OCI-LY7 (cell line): Measurements from ENCODE around the gene NOL4L. TPM values are rescaled to one million over a fixed set of nuclear protein-coding genes. Genes with fewer than 3 reads are reported as not detected.

Experiments used
- BruUV-seq: library from RNA; stranded (reverse); fragments of 400-500 nt; replicated peaks from 2 replicates; lab custom pipeline; 2021; lab: Mats Ljungman, UMichigan
- CTCF ChIA-PET: fragments of 300-600 bp; sonication (Branson Sonifier 250); formaldehyde crosslinking; loops from one replicate; lab custom pipeline; 2022; ENCODE audit warnings: antibody characterized with exemption; ENCODE audit not compliant: unreplicated experiment; lab: Charles Lee
- POLR2A ChIA-PET: fragments of 300-600 bp; sonication (Branson Sonifier 250); formaldehyde crosslinking; loops from one replicate; lab custom pipeline; 2022; ENCODE audit warnings: antibody characterized with exemption; lab: Charles Lee
- DNase-seq: peaks from one replicate; pipeline ENCODE4 v3.0.0-alpha.2; 2015; ENCODE audit warnings: low spot score
- H2AFZ ChIP-seq: fragments of 200-600 bp; sonication (generic), shearing (Covaris generic); 2 replicates; pipeline ENCODE4 v1.6.1; 2014; ENCODE audit warnings: mild to moderate bottlenecking, antibody characterized with exemption, low read length, moderate library complexity
- H3K27ac ChIP-seq: fragments of 200-600 bp; sonication (generic); 2 replicates; pipeline ENCODE4 v1.5.1; 2014; ENCODE audit warnings: mixed run types, low read depth, mild to moderate bottlenecking, moderate library complexity, low read length, inconsistent platforms; ENCODE audit not compliant: poor library complexity, severe bottlenecking
- H3K36me3 ChIP-seq: fragments of 200-600 bp; sonication (generic); 2 replicates; pipeline ENCODE4 v1.6.1; 2014; ENCODE audit warnings: mild to moderate bottlenecking, antibody characterized with exemption, low read length, moderate library complexity, mixed read lengths; ENCODE audit not compliant: insufficient read depth
- H3K4me1 ChIP-seq: fragments of 200-600 bp; sonication (generic); 2 replicates; pipeline ENCODE4 v1.5.1; 2014; ENCODE audit warnings: mild to moderate bottlenecking, low read length; ENCODE audit not compliant: insufficient read depth, poor library complexity, severe bottlenecking
- H3K4me2 ChIP-seq: fragments of 200-600 bp; sonication (generic); 2 replicates; pipeline ENCODE4 v1.6.1; 2014; ENCODE audit warnings: mild to moderate bottlenecking, low read length
- H3K4me3 ChIP-seq: fragments of 200-600 bp; sonication (generic); 2 replicates; pipeline ENCODE4 v1.5.1; 2014; ENCODE audit warnings: mild to moderate bottlenecking, low read depth, low read length; ENCODE audit not compliant: poor library complexity, severe bottlenecking
- H3K79me2 ChIP-seq: fragments of 200-600 bp; sonication (generic); 2 replicates; pipeline ENCODE4 v1.6.1; 2016; ENCODE audit warnings: low read depth, mild to moderate bottlenecking, low read length, moderate library complexity, mixed read lengths; ENCODE audit not compliant: insufficient read depth
- H3K9me2 ChIP-seq: fragments of 200-600 bp; sonication (generic); 2 replicates; pipeline ENCODE4 v1.6.1; 2016; ENCODE audit warnings: mild to moderate bottlenecking, low read length, mixed read lengths; ENCODE audit not compliant: insufficient read depth
- H3K9me3 ChIP-seq: fragments of 200-600 bp; sonication (generic); 2 replicates; pipeline ENCODE4 v1.6.1; 2014; ENCODE audit warnings: mild to moderate bottlenecking, mixed run types, low read length, mixed read lengths
- H4K20me1 ChIP-seq: fragments of 200-600 bp; sonication (generic); 2 replicates; pipeline ENCODE4 v1.6.1; 2014; ENCODE audit warnings: mild to moderate bottlenecking, antibody characterized with exemption, low read length, moderate library complexity, mixed read lengths; ENCODE audit not compliant: insufficient read depth
- EZH2phosphoT487 ChIP-seq: fragments of 200-600 bp; sonication (generic); IDR thresholded peaks from 2 replicates; pipeline ENCODE4 v1.6.1; 2018; ENCODE audit warnings: low read depth, borderline replicate concordance, mild to moderate bottlenecking, mixed run types, antibody characterized with exemption, low read length, moderate library complexity, mixed read lengths
- intact Hi-C: fragments of 100-400 bp; cut with micrococcal nuclease; formaldehyde crosslinking; loops from one replicate; pipeline ENCODE4 v1.10.0; 2022; ENCODE audit not compliant: unreplicated experiment
- total RNA-seq, 2 experiments: library from RNA; depleted of rRNA in 1 of 2; stranded (reverse); fragments of >200 nt in 1 of 2; shearing (Covaris generic) in 1 of 2; gene quantifications; 2 replicates each; pipeline ENCODE4 v1.2.3, GENCODE V29; 2014 to 2022
- TF ChIP-seq, protein P1 (sequence below): fragments of 200-600 bp; sonication (generic); conservative IDR thresholded peaks from 2 replicates; pipeline ENCODE4 v1.5.1; 2014; ENCODE audit warnings: mild to moderate bottlenecking, antibody characterized with exemption, low read length, moderate library complexity, mixed read lengths

NOL4L gene
- total RNA-seq, 2 experiments from 2014 or later, result 3.9 to 4.2 TPM

- H3K4me1 ChIP-seq, result peaks cover 24% of the 10 kb centered on the region
- H3K9me3 ChIP-seq, result no peaks in the 10 kb centered on the region
- CTCF ChIA-PET, result interaction anchor here (1.0 to 1.5 kb wide), 2 partner anchors 130 to 135 kb away, joined by 3 to 12 read pairs; no protein-coding TSS in a partner anchor
- POLR2A ChIA-PET, result interaction anchor here (0.7 to 1.3 kb wide), 2 partner anchors 13 to 364 kb away, joined by 3 read pairs; no protein-coding TSS in a partner anchor
- no peaks in the 10 kb centered on the region for H4K20me1 ChIP-seq
- no peaks in the 10 kb centered on the region for H3K9me2 ChIP-seq
- no peak for TF ChIP-seq EZH2phosphoT487
- TF ChIP-seq, protein P1, sequence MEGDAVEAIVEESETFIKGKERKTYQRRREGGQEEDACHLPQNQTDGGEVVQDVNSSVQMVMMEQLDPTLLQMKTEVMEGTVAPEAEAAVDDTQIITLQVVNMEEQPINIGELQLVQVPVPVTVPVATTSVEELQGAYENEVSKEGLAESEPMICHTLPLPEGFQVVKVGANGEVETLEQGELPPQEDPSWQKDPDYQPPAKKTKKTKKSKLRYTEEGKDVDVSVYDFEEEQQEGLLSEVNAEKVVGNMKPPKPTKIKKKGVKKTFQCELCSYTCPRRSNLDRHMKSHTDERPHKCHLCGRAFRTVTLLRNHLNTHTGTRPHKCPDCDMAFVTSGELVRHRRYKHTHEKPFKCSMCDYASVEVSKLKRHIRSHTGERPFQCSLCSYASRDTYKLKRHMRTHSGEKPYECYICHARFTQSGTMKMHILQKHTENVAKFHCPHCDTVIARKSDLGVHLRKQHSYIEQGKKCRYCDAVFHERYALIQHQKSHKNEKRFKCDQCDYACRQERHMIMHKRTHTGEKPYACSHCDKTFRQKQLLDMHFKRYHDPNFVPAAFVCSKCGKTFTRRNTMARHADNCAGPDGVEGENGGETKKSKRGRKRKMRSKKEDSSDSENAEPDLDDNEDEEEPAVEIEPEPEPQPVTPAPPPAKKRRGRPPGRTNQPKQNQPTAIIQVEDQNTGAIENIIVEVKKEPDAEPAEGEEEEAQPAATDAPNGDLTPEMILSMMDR, result no peak
- no TSS peak for BruUV-seq
- no peak overlapping the region for H3K4me3 ChIP-seq
- H3K4me2 ChIP-seq, result no peak overlapping the region
- intact Hi-C loops, result no loop called here
- H3K36me3 ChIP-seq, result no peaks in the 10 kb centered on the region
- H3K27ac ChIP-seq, result no peak overlapping the region
- H2AFZ ChIP-seq, result no peak overlapping the region
- no peaks in the 10 kb centered on the region for H3K79me2 ChIP-seq
- no peak for DNase-seq
Observed at GRCh38 chr20:32522776-32523612, 62.1 kb downstream of the NOL4L start.

DNA sequence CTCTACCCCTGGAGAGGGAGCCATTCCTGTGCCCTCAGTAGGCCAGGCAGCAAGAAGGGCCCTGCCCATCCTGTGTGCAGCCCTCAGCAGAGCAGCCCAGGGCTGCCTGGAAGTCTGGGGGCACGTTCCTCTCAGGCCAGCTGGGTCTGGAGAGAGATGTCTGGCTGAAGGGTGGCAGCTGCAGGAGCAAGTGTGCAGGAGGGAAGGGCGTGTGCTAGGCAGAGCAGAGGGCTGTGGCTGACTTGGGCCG lies 62.7 kb downstream of the NOL4L start:
- peaks cover 24% of the 10 kb centered on the region for H3K4me1 ChIP-seq
- no peaks in the 10 kb centered on the region for H3K36me3 ChIP-seq

More for the DNA sequence above, 62.7 kb downstream of the NOL4L start:
- H3K4me2 ChIP-seq, result no peak overlapping the region
- CTCF ChIA-PET, result interaction anchor here (1.0 to 1.5 kb wide), 2 partner anchors 130 to 136 kb away, joined by 3 to 12 read pairs; no protein-coding TSS in a partner anchor
- H3K9me3 ChIP-seq, result no peaks in the 10 kb centered on the region
- no peak overlapping the region for H2AFZ ChIP-seq
- no peak overlapping the region for H3K4me3 ChIP-seq
- no TSS peak for BruUV-seq
- no peaks in the 10 kb centered on the region for H4K20me1 ChIP-seq
- H3K9me2 ChIP-seq, result no peaks in the 10 kb centered on the region
- intact Hi-C loops, result no loop called here
- no peak for DNase-seq
- no peak for TF ChIP-seq EZH2phosphoT487
- TF ChIP-seq, protein P1, result no peak
- H3K79me2 ChIP-seq, result no peaks in the 10 kb centered on the region
- POLR2A ChIA-PET, result no interaction called here
- H3K27ac ChIP-seq, result no peak overlapping the region
